ENCODE measurements around the gene HSPA5.

- TF ChIP-seq CTCF (IDR thresholded peaks at IDR 0.05): no peak
- no peak for TF ChIP-seq EZH2 (IDR thresholded peaks at IDR 0.05; ENCODE audit: borderline replicate concordance, insufficient read depth, low read depth, low read length, poor library complexity, severe bottlenecking)
Measured at GRCh38 chr9:125243792-125244260, 2.7 kb upstream of the HSPA5 start.
